WI38 (cell line): ENCODE results near the gene LIM2.

Experiments
- H3K4me3 ChIP-seq: 2 replicates; pipeline ENCODE4 v1.5.1; 2011; ENCODE audit warnings: low read depth, mild to moderate bottlenecking, control low read depth, low read length
- CTCF ChIP-seq: IDR thresholded peaks from 2 replicates; pipeline ENCODE4 v1.5.1; 2012; ENCODE audit warnings: low read depth, mild to moderate bottlenecking, control low read depth, low read length

LIM2 gene

DNA sequence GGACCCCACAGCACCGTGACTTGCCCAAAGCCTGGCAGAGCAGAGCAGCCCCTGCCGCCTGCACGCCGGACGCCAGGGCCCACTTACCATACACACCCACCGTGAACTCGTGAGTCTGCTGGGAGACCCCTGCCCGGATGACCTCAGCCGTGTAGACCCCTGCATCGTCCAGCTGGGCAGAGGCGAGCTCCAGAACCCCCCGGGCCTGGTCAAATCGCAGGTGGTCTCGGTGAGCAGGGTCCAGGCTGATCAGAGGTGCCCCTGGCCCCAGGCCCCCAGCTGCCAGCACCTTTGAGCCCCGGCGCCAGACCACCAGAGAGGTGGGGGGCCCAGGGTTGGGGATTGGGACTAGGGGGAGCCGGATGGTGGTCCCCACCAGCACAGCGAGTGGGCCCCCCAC, 46.7 kb downstream of the LIM2 start:
- H3K4me3 ChIP-seq: no peak overlapping the region

GRCh38 chr19:51339687-51340656, 47.8 kb downstream of the LIM2 start:
- no peak for TF ChIP-seq CTCF
- peak overlapping the region; percentile 69 for H3K4me3 ChIP-seq

More for the DNA sequence above, 46.7 kb downstream of the LIM2 start:
- no peak for TF ChIP-seq CTCF

DNA sequence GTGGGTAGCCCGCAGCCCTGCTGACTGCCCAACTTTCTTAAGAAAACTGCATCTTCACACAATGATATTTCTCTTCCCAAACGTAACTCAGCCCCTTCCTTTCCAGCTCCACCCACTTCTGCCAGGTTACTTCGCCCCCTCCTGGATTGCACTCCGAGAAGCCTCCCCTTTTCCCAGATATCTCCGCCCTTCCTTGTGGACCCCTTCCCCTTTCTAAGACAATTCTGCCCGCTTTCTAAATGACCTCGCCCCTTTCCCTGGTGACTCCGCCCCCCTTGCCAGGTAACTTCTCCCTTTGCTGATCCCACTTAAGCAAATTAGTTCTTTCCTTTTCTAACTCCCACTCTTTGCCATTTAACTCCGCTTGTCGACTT, 48.5 kb downstream of the LIM2 start:
- no peak for TF ChIP-seq CTCF
- H3K4me3 ChIP-seq: peak overlapping the region; percentile 69

GRCh38 chr19:51338563-51339312, 49.0 kb downstream of the LIM2 start:
- H3K4me3 ChIP-seq: peak overlapping the region; percentile 69
- peak; percentile 80 for TF ChIP-seq CTCF

GRCh38 chr19:51337861-51338562, 49.8 kb downstream of the LIM2 start:
- TF ChIP-seq CTCF: no peak
- no peak overlapping the region for H3K4me3 ChIP-seq

- H3K4me3 ChIP-seq: no peak overlapping the region
- no peak for TF ChIP-seq CTCF
These were observed 50.5 kb downstream of the LIM2 start for GRCh38 chr19:51337141-51337860.
